GM12878 (cell line): ENCODE data around the gene EIF2S1.

ENCODE experiments used
- CEBPB ChIP-seq, 2 experiments: fragments of 150-350 bp in 1 of 2; IDR thresholded peaks; 2 replicates each; pipeline ENCODE4 v1.6.1; 2012 to 2014; ENCODE audit warnings: low read depth in 2 of 2, low read length in 2 of 2, borderline replicate concordance in 1 of 2, inconsistent platforms in 1 of 2
- CREB1 ChIP-seq: IDR thresholded peaks from 2 replicates; pipeline ENCODE4 v1.6.1; 2012; ENCODE audit warnings: low read depth, mild to moderate bottlenecking, inconsistent platforms
- FOXM1 ChIP-seq: IDR thresholded peaks from 2 replicates; pipeline ENCODE4 v1.6.1; 2012; ENCODE audit warnings: low read depth, mild to moderate bottlenecking, inconsistent platforms, low read length, moderate library complexity
- NR2C2 ChIP-seq: IDR thresholded peaks from 2 replicates; pipeline ENCODE4 v1.6.1; 2011; ENCODE audit warnings: borderline replicate concordance, low read depth; ENCODE audit not compliant: control insufficient read depth, insufficient read length
- POLR2A ChIP-seq: IDR thresholded peaks from 2 replicates; pipeline ENCODE4 v1.6.1; 2011; ENCODE audit warnings: low read depth, mild to moderate bottlenecking, low read length
- TF ChIP-seq, protein P1 (sequence below), 3 experiments: IDR thresholded peaks in 2 of 3; conservative IDR thresholded peaks in 1 of 3; 2 replicates each; pipeline ENCODE4 v1.5.1; 2011; ENCODE audit warnings: low read depth in 3 of 3, low read length in 3 of 3, mild to moderate bottlenecking in 3 of 3, control low read depth in 2 of 3, moderate library complexity in 2 of 3, inconsistent platforms in 1 of 3, mixed read lengths in 1 of 3; ENCODE audit not compliant: control insufficient read depth in 2 of 3, insufficient read depth in 1 of 3; ENCODE audit errors: extremely low read depth in 1 of 3
- TF ChIP-seq, protein P2 (sequence below): IDR thresholded peaks from 2 replicates; pipeline ENCODE4 v1.6.1; 2012; ENCODE audit warnings: mild to moderate bottlenecking, low read depth, low read length
- TF ChIP-seq, protein P3 (sequence below): IDR thresholded peaks from 2 replicates; pipeline ENCODE4 v1.6.1; 2011; ENCODE audit warnings: low read depth, mild to moderate bottlenecking, low read length, moderate library complexity, borderline replicate concordance; ENCODE audit errors: extremely low read depth
- TF ChIP-seq, protein P4 (sequence below): IDR thresholded peaks from 2 replicates; pipeline ENCODE4 v1.6.1; 2012; ENCODE audit warnings: low read length, inconsistent platforms

DNA sequence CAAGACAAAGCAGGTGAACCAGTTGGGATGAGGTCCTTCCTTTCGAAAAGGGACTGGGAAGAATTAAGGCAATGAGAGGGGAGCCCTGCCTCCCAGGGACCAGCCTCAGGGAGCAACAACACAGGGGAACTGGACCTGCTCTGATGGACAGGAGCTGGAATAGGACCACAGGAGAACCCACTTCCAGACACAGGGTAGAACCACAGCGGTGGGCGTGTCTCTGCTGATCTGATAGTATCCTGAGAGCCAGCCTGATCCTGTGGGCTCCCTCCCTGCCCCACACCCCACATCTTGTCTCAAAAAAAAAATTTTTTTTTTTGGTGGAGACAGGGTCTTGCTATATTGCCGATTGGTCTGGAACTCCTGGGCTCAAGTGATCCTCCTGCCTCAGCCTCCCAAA lies 65.5 kb downstream of the EIF2S1 start:
- TF ChIP-seq, protein P1, sequence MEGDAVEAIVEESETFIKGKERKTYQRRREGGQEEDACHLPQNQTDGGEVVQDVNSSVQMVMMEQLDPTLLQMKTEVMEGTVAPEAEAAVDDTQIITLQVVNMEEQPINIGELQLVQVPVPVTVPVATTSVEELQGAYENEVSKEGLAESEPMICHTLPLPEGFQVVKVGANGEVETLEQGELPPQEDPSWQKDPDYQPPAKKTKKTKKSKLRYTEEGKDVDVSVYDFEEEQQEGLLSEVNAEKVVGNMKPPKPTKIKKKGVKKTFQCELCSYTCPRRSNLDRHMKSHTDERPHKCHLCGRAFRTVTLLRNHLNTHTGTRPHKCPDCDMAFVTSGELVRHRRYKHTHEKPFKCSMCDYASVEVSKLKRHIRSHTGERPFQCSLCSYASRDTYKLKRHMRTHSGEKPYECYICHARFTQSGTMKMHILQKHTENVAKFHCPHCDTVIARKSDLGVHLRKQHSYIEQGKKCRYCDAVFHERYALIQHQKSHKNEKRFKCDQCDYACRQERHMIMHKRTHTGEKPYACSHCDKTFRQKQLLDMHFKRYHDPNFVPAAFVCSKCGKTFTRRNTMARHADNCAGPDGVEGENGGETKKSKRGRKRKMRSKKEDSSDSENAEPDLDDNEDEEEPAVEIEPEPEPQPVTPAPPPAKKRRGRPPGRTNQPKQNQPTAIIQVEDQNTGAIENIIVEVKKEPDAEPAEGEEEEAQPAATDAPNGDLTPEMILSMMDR (IDR thresholded peaks at IDR 0.05 in 2 of 3, conservative IDR thresholded peaks at IDR 0.05 in 1 of 3; ENCODE audit: control insufficient read depth in 2 of 3, extremely low read depth in 1 of 3, insufficient read depth in 1 of 3, low read depth in 3 of 3, low read length in 3 of 3), result no peak
- TF ChIP-seq NR2C2 (no peak), CEBPB (IDR thresholded peaks at IDR 0.05; ENCODE audit: borderline replicate concordance in 1 of 2, low read depth in 2 of 2, low read length in 2 of 2) (no peak), POLR2A (no peak), FOXM1 (no peak), CREB1 (no peak)
- TF ChIP-seq, protein P2, sequence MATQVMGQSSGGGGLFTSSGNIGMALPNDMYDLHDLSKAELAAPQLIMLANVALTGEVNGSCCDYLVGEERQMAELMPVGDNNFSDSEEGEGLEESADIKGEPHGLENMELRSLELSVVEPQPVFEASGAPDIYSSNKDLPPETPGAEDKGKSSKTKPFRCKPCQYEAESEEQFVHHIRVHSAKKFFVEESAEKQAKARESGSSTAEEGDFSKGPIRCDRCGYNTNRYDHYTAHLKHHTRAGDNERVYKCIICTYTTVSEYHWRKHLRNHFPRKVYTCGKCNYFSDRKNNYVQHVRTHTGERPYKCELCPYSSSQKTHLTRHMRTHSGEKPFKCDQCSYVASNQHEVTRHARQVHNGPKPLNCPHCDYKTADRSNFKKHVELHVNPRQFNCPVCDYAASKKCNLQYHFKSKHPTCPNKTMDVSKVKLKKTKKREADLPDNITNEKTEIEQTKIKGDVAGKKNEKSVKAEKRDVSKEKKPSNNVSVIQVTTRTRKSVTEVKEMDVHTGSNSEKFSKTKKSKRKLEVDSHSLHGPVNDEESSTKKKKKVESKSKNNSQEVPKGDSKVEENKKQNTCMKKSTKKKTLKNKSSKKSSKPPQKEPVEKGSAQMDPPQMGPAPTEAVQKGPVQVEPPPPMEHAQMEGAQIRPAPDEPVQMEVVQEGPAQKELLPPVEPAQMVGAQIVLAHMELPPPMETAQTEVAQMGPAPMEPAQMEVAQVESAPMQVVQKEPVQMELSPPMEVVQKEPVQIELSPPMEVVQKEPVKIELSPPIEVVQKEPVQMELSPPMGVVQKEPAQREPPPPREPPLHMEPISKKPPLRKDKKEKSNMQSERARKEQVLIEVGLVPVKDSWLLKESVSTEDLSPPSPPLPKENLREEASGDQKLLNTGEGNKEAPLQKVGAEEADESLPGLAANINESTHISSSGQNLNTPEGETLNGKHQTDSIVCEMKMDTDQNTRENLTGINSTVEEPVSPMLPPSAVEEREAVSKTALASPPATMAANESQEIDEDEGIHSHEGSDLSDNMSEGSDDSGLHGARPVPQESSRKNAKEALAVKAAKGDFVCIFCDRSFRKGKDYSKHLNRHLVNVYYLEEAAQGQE, result no peak
- TF ChIP-seq, protein P3, sequence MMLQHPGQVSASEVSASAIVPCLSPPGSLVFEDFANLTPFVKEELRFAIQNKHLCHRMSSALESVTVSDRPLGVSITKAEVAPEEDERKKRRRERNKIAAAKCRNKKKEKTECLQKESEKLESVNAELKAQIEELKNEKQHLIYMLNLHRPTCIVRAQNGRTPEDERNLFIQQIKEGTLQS, result no peak
- TF ChIP-seq, protein P4, sequence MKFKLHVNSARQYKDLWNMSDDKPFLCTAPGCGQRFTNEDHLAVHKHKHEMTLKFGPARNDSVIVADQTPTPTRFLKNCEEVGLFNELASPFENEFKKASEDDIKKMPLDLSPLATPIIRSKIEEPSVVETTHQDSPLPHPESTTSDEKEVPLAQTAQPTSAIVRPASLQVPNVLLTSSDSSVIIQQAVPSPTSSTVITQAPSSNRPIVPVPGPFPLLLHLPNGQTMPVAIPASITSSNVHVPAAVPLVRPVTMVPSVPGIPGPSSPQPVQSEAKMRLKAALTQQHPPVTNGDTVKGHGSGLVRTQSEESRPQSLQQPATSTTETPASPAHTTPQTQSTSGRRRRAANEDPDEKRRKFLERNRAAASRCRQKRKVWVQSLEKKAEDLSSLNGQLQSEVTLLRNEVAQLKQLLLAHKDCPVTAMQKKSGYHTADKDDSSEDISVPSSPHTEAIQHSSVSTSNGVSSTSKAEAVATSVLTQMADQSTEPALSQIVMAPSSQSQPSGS, result no peak
